B cell (primary cell): Measurements from ENCODE around the gene TCF3. TPM values are rescaled to one million over a fixed set of nuclear protein-coding genes. Genes with fewer than 3 reads are reported as not detected.

ENCODE experiments used
- ATAC-seq: fragments of 200-7000 bp; cut with Tn5 transposase; one replicate; pipeline ENCODE4 v1.10.0; 2021; ENCODE audit warnings: low read depth, mild to moderate bottlenecking, moderate number of reproducible peaks, moderate library complexity
- CTCF ChIA-PET: fragments of 350-600 bp; sonication (Branson Sonifier 250); formaldehyde crosslinking; loops from one replicate; lab custom pipeline; 2021; ENCODE audit warnings: antibody characterized with exemption, inconsistent platforms; lab: Charles Lee
- POLR2A ChIA-PET: fragments of 350-600 bp; sonication (Branson Sonifier 250); formaldehyde crosslinking; loops from one replicate; lab custom pipeline; 2021; ENCODE audit warnings: antibody characterized with exemption; lab: Charles Lee
- DNase-seq: peaks from one replicate; pipeline ENCODE4 v3.0.0; 2013
- H2AFZ ChIP-seq: 2 replicates; pipeline ENCODE4 v1.6.1; 2012; ENCODE audit warnings: mild to moderate bottlenecking, low read depth, low read length; ENCODE audit not compliant: insufficient read depth, poor library complexity, severe bottlenecking
- H3K27ac ChIP-seq, 2 donors: 1 replicate in 1 of 2; 2 replicates in 1 of 2; pipeline ENCODE4 v1.5.1; 2012 to 2013; ENCODE audit warnings: low read length in 2 of 2, mild to moderate bottlenecking in 2 of 2, moderate library complexity in 1 of 2
- H3K27me3 ChIP-seq, 4 experiments: fragments of 200-600 bp in 1 of 4; sonication (generic) in 1 of 4; replicated peaks in 1 of 4; 1 replicate in 2 of 4; 2 replicates in 2 of 4; pipeline versions ENCODE4 v1.6.1 to v1.7.0; 2013 to 2016; ENCODE audit warnings: low read length in 3 of 4, mild to moderate bottlenecking in 2 of 4, mixed read lengths in 1 of 4, moderate library complexity in 1 of 4; ENCODE audit not compliant: insufficient read depth in 4 of 4, control insufficient read depth in 3 of 4; ENCODE audit errors: control extremely low read depth in 1 of 4
- H3K36me3 ChIP-seq, 2 experiments: replicated peaks in 1 of 2; 1 replicate in 1 of 2; 2 replicates in 1 of 2; pipeline versions ENCODE4 v1.6.1 to v1.7.1; 2013; ENCODE audit warnings: low read length in 1 of 2; ENCODE audit not compliant: insufficient read depth in 2 of 2, control insufficient read depth in 1 of 2; ENCODE audit errors: control extremely low read depth in 1 of 2, extremely low read depth in 1 of 2
- H3K4me1 ChIP-seq, 2 donors: fragments of 200-600 bp in 1 of 2; sonication (generic) in 1 of 2; 1 replicate in 1 of 2; 2 replicates in 1 of 2; pipeline versions ENCODE4 v1.5.1 to v1.6.1; 2013 to 2017; ENCODE audit warnings: low read length in 2 of 2; ENCODE audit not compliant: control insufficient read depth in 2 of 2, insufficient read depth in 2 of 2
- H3K4me2 ChIP-seq: replicated peaks from 2 replicates; pipeline ENCODE3; 2012; ENCODE audit warnings: mild to moderate bottlenecking, low read depth, low read length; ENCODE audit not compliant: poor library complexity, severe bottlenecking
- H3K4me3 ChIP-seq, 5 experiments: fragments of 200-600 bp in 1 of 5; sonication (generic) in 1 of 5; 1 replicate in 3 of 5; 2 replicates in 2 of 5; pipeline versions ENCODE4 v1.5.1 to v1.7.0; 2011 to 2016; ENCODE audit warnings: low read length in 4 of 5, mild to moderate bottlenecking in 4 of 5, low read depth in 2 of 5, control low read depth in 1 of 5, moderate library complexity in 1 of 5; ENCODE audit not compliant: insufficient read depth in 1 of 5; ENCODE audit errors: control extremely low read depth in 1 of 5, extremely low read depth in 1 of 5
- H3K79me2 ChIP-seq: fragments of 200-600 bp; sonication (generic); one replicate; pipeline ENCODE4 v1.6.0; 2016; ENCODE audit warnings: low read length; ENCODE audit not compliant: control insufficient read depth, insufficient read depth
- H3K9ac ChIP-seq: fragments of 200-600 bp; sonication (generic); 2 replicates; pipeline ENCODE4 v1.6.1; 2017; ENCODE audit warnings: mild to moderate bottlenecking, low read length, moderate library complexity
- H3K9me3 ChIP-seq, 3 donors: one replicate each; pipeline versions ENCODE4 v1.6.1 to v1.7.1; 2013; ENCODE audit warnings: low read length in 2 of 3; ENCODE audit not compliant: control insufficient read depth in 2 of 3, insufficient read depth in 1 of 3; ENCODE audit errors: control extremely low read depth in 1 of 3
- H4K20me1 ChIP-seq: 2 replicates; pipeline ENCODE4 v1.6.0; 2012; ENCODE audit warnings: mild to moderate bottlenecking, low read length; ENCODE audit not compliant: insufficient read depth, control insufficient read depth, poor library complexity, severe bottlenecking
- H3K27ac Mint-ChIP-seq: one replicate; pipeline ENCODE4 v1.8.0; 2021; ENCODE audit warnings: mixed read lengths
- H3K27me3 Mint-ChIP-seq: one replicate; pipeline ENCODE4 v1.8.0; 2021; ENCODE audit warnings: mixed read lengths
- H3K4me1 Mint-ChIP-seq: one replicate; pipeline ENCODE4 v1.8.0; 2021; ENCODE audit warnings: mixed read lengths
- H3K4me3 Mint-ChIP-seq: one replicate; pipeline ENCODE4 v1.8.0; 2021; ENCODE audit warnings: mixed read lengths
- H3K9me3 Mint-ChIP-seq: one replicate; pipeline ENCODE4 v1.8.0; 2022; ENCODE audit warnings: mixed read lengths; ENCODE audit not compliant: insufficient read depth
- CTCF ChIP-seq: fragments of 200-600 bp; IDR thresholded peaks from one replicate; pipeline ENCODE4 v1.8.0; 2022; ENCODE audit warnings: antibody characterized with exemption, mild to moderate bottlenecking
- EZH2 ChIP-seq: IDR thresholded peaks from 2 replicates; pipeline ENCODE4 v1.6.1; 2012; ENCODE audit warnings: borderline replicate concordance, low read depth, mild to moderate bottlenecking, moderate library complexity, low read length; ENCODE audit not compliant: insufficient read depth, poor library complexity, severe bottlenecking
- WGBS: methylation state at CpG from one replicate; pipeline ENCODE4 v1.1.5; 2013; ENCODE audit warnings: missing lambda C conversion rate; ENCODE audit not compliant: insufficient coverage; 5-methylcytosine and 5-hydroxymethylcytosine counted together
- intact Hi-C: fragments of 100-400 bp; cut with micrococcal nuclease; formaldehyde crosslinking; loops from one replicate; pipeline ENCODE4 v1.10.0; 2022
- polyA minus RNA-seq: library from RNA; depleted of rRNA, polyadenylated mRNA; stranded (reverse); fragments of >200 nt; gene quantifications from 2 replicates; pipeline ENCODE4 v1.2.3, GENCODE V29; 2012
- polyA plus RNA-seq: library from polyadenylated mRNA; depleted of rRNA; stranded (reverse); fragments of >200 nt; gene quantifications from 2 replicates; pipeline ENCODE4 v1.2.3, GENCODE V29; 2012
- total RNA-seq, 2 donors: library from RNA; stranded (reverse); fragments of 120-200 nt in 1 of 2; gene quantifications; 1 replicate in 1 of 2; 2 replicates in 1 of 2; pipeline versions ENCODE4 v1.2.3 to v1.2.4, GENCODE V29; 2013 to 2022

Gene TCF3
- total RNA-seq: 263 and 278 TPM in 2 replicates
- total RNA-seq (2013): 154 TPM
- polyA plus RNA-seq: 574 and 588 TPM in 2 replicates
- 415 and 464 TPM in 2 replicates for polyA minus RNA-seq

GRCh38 chr19:1652471-1653299, at the start of gene TCF3:
TCF3 (minus strand) TSS chr19:1652615; CDS start chr19:1650248, 2,367 bp downstream.
- POLR2A ChIA-PET: interaction anchor here (0.6 to 4.7 kb wide), 14 partner anchors 9 to 400 kb away, joined by 3 to 46 read pairs (median 4); partner anchors contain the start of gene UQCR11

More at GRCh38 chr19:1652471-1653299, at the start of gene TCF3:
- Histone ChIP-seq H2AFZ (peak within 1 kb of the TSS; percentile 85), H3K27ac (peak within 1 kb of the TSS; percentile 100), H3K9me3 (peaks cover 0 to 3% (median 0%) of the 10 kb centered on the region in 3 donors), H3K9ac (peak within 1 kb of the TSS; percentile 93), H3K4me2 (peak within 1 kb of the TSS; percentile 96), H3K27me3 (no peaks in the 10 kb centered on the region), H3K36me3 (peaks cover 0 to 13% of the 10 kb centered on the region in 2 experiments), H3K4me3 (peak within 1 kb of the TSS; percentile 62 to 90 (median 81)), H3K4me1 (peaks cover 39 to 73% of the 10 kb centered on the region in 2 donors), H4K20me1 (peaks cover 38% of the 10 kb centered on the region), H3K79me2 (peaks cover 37% of the 10 kb centered on the region)
- no peaks in the 10 kb centered on the region for H3K9me3 Mint-ChIP-seq
- DNase-seq (peak; percentile 100), ATAC-seq (peak; percentile 82)
- intact Hi-C loops: loop anchor here (1.0 to 5.0 kb wide), 4 partner anchors 9 to 195 kb away; partner anchors contain the start of genes MBD3 and REXO1
- H3K27ac Mint-ChIP-seq: peak within 1 kb of the TSS; percentile 99
- CTCF ChIA-PET: interaction anchor here (0.6 to 7.3 kb wide), 5 partner anchors 10 to 107 kb away, joined by 3 to 114 read pairs (median 12); no protein-coding TSS in a partner anchor
- no peak for TF ChIP-seq CTCF
- TF ChIP-seq EZH2: no peak
- H3K4me3 Mint-ChIP-seq: peak within 1 kb of the TSS; percentile 96
- no peaks in the 10 kb centered on the region for H3K27me3 Mint-ChIP-seq
- peaks cover 63% of the 10 kb centered on the region for H3K4me1 Mint-ChIP-seq
- WGBS: under 1% methylated on average over 107 of the region's 107 CpGs
